Pulmonary artery endothelial cell (primary cell): ENCODE data around the gene MBOAT7. TPM values are rescaled to one million over a fixed set of nuclear protein-coding genes. Genes with fewer than 3 reads are reported as not detected.
"Not testable (repeated sequence)": the region's sequence is repeated elsewhere in the genome, so short reads cannot be mapped to it uniquely, and the experiment has no call there.

ENCODE experiments used
- DNase-seq: peaks from one replicate; pipeline ENCODE4 v3.0.0-alpha.2; 2011; ENCODE audit warnings: low read depth, low spot score
- total RNA-seq: library from RNA; depleted of rRNA; stranded (reverse); fragments of >200 nt; gene quantifications from 2 replicates; pipeline ENCODE4 v1.2.3, GENCODE V29; 2014

The MBOAT7 gene
- total RNA-seq, 1 donor from 2014 or later = 35.5 TPM

- no peak for DNase-seq
Observed at GRCh38 chr19:54209058-54209810, 19.9 kb upstream of the MBOAT7 start.

GRCh38 chr19:54208784-54209057 lies 19.3 kb upstream of the MBOAT7 start:
- no peak for DNase-seq

DNA sequence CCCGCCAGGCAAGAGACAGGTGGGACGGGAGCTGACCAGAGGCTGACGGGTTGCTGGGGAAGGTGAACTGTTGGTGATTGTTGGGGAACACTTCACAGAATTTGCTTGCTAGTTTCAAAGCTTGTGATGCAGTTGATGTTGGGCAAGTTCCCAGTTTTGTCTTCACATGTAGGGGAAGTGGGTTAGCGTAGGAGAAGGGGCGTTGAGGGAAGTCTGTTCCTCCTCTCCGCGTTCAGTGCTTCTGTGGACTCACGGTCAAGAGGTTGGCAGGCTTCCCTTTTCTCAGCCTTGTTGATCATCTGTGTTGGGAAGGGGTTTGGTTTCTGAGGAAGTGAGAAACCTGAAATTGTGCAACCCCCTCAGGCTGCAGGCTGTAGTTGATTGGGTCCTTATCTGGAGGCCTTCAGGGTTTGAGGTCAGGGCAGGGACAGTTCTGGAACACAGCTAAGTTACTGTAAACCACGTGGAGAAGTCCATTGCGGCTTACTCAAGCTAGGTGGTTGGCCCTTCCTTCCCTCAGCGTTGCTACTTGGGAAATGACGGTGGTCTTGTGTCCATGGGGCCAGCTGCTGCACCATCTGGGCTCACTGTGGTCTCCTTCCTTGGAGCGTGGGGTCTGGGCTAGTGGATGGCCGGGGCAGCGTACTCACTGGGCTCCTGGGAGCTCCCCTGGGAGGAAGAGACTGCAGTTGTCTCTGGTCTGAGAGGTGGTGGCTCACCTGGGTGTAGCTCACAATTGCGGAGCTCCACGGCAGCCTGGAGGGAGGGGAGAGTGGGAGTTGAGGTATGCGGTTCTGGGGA lies 18.8 kb upstream of the MBOAT7 start:
- peak; percentile 57 for DNase-seq

GRCh38 chr19:54207676-54207982 lies 18.2 kb upstream of the MBOAT7 start:
- no peak for DNase-seq

- DNase-seq = not testable (repeated sequence)
Observed at GRCh38 chr19:54207193-54207592, 17.8 kb upstream of the MBOAT7 start.

DNA sequence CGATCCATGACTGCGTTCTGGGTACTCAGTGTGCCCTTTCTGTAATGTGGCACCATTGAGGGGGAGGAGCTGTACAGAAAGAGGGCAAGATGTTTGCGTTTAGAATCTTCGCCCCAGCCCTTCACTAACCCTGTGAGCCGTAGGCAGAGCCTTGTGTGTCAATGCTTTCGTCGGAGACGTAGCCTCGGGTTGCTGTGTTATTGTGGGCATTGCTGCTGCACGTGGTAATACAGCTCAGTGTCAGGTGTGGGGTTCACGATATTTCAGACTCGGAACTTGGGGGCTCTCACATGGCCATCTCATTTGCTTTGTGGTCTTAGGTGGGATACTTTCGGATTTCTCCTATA lies 17.4 kb upstream of the MBOAT7 start:
- no peak for DNase-seq

- DNase-seq = no peak
Observed at GRCh38 chr19:54206030-54206830, 16.9 kb upstream of the MBOAT7 start.

GRCh38 chr19:54204767-54205468 lies 15.5 kb upstream of the MBOAT7 start:
- no peak for DNase-seq

DNA sequence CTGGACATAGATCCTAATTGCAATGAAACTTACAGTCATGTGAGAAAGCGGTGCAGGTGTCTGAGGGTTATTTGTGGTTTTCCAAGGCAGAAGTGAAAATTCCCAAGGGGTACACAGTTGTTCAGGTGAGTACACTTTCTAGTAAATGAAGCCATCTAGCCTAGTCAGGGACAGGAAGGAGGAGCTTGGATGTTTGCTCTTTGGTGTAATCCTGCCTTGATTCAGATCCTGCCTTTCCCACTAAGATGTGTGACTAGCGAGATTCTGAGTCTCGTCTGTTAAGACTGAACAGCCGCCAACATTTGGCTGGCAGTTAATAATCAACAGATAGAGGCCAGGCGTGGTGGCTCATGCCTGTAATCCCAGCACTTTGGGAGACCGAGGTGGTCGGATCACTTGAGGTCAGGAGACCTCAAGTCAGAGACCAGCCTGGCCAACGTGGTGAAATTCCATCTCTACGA lies 13.8 kb upstream of the MBOAT7 start:
- no peak for DNase-seq

DNA sequence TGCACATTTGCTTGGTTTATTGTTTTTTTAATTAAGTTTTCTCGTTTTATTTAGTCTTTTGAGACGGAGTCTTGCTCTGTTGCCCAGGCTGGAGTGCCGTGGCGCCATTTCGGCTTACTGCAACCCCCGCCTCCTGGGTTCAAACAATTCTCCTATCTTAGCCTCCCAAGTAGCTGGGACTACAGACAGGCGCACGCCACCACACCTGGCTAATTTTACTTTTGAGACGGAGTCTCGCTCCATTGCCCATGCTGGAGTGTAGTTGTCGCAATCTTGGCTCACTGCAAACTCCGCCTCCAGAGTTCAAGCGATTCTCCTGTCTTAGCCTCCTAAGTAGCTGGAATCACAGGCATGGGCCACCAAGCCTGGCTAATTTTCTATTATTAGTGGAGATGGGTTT lies 12.6 kb upstream of the MBOAT7 start:
- no peak for DNase-seq

GRCh38 chr19:54201172-54201701 lies 11.9 kb upstream of the MBOAT7 start:
- no peak for DNase-seq

- no peak for DNase-seq
Observed at GRCh38 chr19:54199401-54199800, 10.0 kb upstream of the MBOAT7 start.

GRCh38 chr19:54197121-54197520 lies 7.7 kb upstream of the MBOAT7 start:
- no peak for DNase-seq

DNA sequence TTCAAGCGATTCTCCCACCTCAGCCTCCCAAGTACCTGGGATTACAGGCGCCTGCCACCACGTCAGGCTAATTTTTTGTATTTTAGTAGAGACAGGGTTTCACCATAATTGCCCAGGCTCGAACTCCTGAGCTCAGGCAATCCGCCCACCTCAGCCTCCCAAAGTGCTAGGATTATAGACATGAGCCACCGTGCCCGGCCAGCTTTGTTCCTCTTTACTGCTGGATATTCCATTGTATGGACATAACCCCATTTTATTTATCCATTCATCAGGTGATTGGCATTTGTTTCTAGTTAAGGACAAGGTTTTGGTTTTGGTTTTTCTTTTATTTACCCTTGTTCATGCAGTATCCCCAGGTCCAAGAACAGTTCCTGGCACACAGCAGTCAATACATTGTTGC lies 7.2 kb upstream of the MBOAT7 start:
- no peak for DNase-seq

GRCh38 chr19:54194463-54194862 lies 5.1 kb upstream of the MBOAT7 start:
- not testable (repeated sequence) for DNase-seq

GRCh38 chr19:54193011-54193410 lies 3.6 kb upstream of the MBOAT7 start:
- DNase-seq = no peak

DNA sequence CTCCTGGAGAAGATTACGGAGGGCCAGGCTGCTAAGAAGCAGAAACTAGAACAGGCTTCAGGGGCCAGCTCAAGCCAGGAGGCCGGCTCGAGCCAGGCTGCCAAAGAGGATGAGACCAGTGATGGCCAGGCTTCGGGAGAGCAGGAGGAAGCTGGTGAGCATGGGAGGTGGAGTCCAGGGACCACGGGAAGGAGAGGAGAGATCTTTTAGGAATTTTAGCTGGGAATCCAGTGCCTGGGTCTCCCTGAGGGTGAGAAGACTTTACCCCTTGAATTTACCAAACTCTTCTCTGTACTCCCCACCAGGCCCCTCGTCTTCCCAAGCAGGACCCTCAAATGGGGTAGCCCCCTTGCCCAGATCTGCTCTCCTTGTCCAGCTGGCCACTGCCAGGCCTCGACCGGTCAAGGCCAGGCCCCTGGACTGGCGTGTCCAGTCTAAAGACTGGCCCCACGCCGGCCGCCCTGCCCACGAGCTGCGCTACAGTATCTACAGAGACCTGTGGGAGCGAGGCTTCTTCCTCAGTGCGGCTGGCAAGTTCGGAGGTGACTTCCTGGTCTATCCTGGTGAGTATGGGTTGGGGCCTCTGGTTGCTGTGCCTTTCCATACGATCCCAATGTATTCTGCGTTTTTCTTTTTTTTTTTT lies 2.6 kb upstream of the MBOAT7 start:
- no peak for DNase-seq

GRCh38 chr19:54191011-54191810 lies 1.8 kb upstream of the MBOAT7 start, which contains the start of gene TSEN34:
TSEN34 (plus strand) TSS chr19:54191308; CDS start chr19:54191365, 57 bp downstream.
- no peak for DNase-seq

DNA sequence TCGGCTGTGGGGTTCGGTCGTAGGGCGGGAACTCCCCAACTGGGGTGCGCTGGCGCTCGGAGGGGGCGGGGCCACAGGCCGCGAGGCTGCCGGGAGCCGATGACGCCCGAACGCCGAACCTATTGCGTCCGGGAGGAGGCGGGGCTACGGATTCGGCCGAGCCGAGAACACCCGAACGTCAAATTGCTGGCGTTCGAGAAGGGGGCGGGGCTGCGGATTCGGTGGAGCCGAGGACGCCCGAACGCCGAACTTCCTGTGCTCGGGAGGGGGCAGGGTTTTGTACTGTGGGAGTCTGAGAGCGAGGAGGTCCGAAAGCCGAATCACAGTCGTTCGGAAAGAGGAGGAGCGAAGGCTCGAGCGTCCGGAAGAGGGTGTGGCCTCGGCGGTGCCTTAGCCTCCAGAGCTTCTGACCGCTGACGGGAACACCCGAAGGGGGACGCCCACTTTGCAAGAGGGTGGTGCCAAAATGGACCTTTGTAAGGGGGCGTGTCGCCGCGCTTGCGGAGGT lies 1.2 kb upstream of the MBOAT7 start:
- DNase-seq = peak; percentile 98
